ENCODE results near the gene FAM227B.
"Not testable (repeated sequence)": the region's sequence is repeated elsewhere in the genome, so short reads cannot be mapped to it uniquely, and the experiment has no call there.

Gene FAM227B

DNA sequence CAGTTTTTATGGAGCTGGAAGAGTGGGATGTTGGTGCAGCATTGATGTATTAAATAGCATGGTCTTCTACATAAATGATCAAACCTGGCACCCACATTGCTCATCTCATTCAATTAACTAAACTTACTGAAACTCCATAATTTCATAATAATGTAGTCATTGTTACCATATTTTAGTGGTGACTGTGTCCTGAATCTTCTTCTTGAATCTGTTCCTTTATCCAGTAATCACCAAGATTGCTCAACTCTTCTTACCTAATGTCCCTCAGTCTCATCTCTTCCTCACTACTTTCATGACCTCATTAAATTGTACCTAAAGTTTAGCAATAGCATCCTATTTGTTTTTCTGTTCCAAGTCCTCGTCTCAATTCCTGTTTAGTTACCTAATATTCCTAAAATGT is 127.8 kb downstream of the FAM227B start:
- peak; percentile 13 for DNase-seq (ENCODE audit: low spot score)

GRCh38 chr15:49492151-49492550 is 128.5 kb downstream of the FAM227B start:
- no peak for DNase-seq (ENCODE audit: low spot score)

DNA sequence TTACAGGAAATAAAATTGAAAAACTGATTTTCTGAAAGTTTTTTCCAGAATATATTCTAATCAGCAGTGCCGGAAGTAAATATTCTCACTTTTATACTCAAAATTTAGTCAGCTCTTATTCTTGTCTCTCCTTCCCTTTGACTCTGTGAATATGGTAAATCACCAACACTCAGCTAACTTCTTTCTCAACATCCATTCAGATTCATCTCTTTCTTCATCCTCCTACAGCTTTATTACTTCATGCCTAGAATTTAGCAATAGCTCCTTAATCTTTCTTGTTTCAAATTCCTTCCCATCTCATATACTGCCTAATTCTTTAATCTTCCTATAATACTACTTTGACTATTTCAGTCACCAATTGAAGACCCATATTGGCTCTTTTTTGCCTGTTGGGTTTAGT is 129.7 kb downstream of the FAM227B start:
- DNase-seq (ENCODE audit: low spot score), result no peak

GRCh38 chr15:49485401-49485800 is 135.2 kb downstream of the FAM227B start:
- not testable (repeated sequence) for DNase-seq (ENCODE audit: low spot score)

DNA sequence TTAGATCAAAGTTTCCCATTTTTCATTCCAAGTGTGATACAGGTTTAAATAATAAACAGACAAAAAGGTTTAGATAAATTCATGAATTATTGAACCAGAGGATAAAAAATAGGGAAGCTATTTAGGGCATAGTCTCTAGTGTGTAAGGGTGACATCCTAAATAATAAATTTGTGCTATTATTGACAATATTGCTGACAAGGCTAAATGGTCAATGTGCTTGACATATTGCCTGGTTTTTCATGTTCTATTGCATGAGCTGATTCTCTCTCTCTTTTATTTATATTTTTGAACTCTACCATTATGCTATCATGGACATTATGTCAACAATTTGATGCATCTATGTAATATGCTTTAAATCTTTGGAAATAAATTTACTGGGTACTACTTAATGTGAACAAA is 141.6 kb downstream of the FAM227B start:
- DNase-seq (ENCODE audit: low spot score), result not testable (repeated sequence)

DNA sequence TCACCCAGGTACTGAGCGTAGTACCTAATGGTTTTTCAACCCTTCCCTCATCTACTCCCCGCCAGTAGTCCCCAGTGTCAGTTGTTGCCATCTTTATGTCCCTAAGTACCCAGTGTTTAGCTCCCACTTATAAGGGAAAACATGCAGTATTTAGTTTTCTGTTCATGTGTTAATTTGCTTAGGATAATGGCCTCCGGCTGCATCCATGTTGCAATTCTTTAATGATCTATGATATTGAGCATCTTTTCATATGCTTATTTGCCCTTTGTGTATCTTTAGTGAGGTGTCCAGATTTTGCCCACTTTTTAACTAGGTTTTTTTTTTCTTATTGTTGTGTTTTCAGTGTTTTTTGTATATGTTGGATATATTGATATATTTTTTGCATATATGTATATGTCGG is 142.6 kb downstream of the FAM227B start:
- DNase-seq (ENCODE audit: low spot score), result not testable (repeated sequence)

DNA sequence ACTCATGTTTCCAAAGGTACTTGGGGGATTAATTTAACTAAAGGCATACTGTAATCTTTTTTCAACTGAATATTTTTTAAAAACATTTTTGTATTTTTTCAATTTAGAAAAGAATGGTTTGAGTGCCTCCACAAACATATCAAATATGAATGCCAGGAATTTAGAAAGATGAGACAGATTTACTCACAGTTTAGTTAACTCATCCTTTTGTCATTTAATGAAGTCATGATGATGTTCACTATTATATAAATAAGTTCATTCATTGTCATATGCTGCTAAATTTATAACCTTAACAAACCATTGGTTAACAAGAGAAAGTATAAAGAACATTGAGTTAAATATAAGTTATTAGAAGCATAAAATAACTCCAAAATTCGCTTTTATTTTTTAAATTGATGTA is 147.6 kb downstream of the FAM227B start:
- DNase-seq (ENCODE audit: low spot score), result no peak

GRCh38 chr15:49472338-49472737 is 148.3 kb downstream of the FAM227B start:
- DNase-seq (ENCODE audit: low spot score), result no peak

DNA sequence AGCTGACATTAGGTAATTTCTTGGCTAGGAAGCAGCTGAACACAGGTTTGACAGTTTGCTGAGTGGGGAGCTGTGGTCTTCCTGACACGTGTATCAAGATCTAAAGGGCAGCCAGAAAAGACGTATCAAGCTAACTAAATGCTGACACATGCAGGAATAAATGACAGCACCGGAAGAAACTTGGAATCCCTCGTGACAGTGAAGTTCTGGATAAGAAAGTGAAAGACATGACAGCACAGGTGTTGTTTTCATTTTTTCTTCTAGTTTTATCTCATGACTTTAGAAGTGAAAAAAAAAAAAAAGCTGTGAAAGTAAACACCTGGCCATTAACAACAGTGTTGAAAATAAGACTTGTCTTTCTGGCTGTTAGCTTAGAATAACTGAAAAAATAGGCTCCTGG is 148.9 kb downstream of the FAM227B start:
- DNase-seq (ENCODE audit: low spot score), result no peak

- DNase-seq (ENCODE audit: low spot score), result not testable (repeated sequence)
Measured at GRCh38 chr15:49471248-49471647, 149.4 kb downstream of the FAM227B start.

DNA sequence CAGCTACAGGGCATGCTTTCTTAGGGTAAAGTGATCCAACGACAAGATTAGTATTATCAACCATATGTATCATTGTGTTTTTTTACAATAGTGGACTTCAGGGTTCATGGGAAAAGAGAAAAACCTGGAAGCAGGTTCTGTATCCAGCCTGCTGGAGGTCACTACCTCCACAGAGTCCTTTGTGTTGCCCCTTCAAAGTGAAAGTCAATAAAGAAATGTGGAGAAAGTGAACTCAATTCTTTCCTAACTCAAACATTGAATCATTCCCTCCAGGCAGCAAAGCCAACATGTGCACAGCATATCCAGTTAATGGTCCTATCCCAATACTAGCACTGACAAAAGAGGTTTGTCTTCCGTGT is 152.2 kb downstream of the FAM227B start:
- peak; percentile 8 for DNase-seq (ENCODE audit: low spot score)

- DNase-seq (ENCODE audit: low spot score), result no peak
Measured at GRCh38 chr15:49467746-49468480, 152.7 kb downstream of the FAM227B start.

- DNase-seq (ENCODE audit: low spot score), result no peak
Measured at GRCh38 chr15:49466119-49466518, 154.5 kb downstream of the FAM227B start.

DNA sequence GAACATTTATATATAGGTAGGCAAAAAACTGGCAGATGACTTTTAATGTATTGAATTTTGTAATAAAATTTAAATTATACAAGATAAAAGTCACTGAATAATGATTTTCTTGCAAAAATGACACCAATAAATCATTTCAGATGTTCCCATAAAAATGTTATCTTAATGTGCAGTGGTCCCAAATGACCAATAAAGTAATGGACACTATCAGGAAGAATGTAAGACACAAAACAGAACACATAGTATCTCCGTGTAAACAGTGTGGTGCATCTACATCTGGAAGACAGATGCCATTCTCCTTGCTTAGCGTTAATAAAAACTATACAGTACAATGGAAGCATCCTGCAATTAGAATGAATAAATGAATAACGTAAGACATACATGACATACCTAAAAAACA is 156.1 kb downstream of the FAM227B start:
- no peak for DNase-seq (ENCODE audit: low spot score)

- DNase-seq (ENCODE audit: low spot score), result no peak
Measured at GRCh38 chr15:49462232-49462844, 158.3 kb downstream of the FAM227B start.

- DNase-seq (ENCODE audit: low spot score), result no peak
Measured at GRCh38 chr15:49460411-49460941, 160.1 kb downstream of the FAM227B start.

GRCh38 chr15:49458145-49458544 is 162.5 kb downstream of the FAM227B start:
- DNase-seq (ENCODE audit: low spot score), result peak; percentile 10

DNA sequence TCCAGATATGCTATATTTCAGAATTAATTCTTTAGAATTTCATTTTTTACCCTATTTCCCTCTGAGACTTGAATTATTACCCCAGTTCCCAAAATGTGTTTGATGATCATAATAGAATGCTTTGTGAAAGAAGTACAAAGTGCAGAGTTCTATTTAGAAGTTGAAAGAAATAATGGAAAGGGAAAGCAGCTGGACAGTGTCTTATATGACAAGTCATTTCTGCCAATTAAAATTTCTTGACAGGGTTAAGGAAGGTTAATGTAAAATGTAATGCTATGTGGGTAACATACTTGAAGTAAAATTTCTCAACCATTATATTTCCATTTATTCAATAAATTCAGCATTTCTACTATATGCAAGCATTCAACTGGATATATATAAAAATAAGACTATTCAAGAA is 164.5 kb downstream of the FAM227B start:
- no peak for DNase-seq (ENCODE audit: low spot score)

DNA sequence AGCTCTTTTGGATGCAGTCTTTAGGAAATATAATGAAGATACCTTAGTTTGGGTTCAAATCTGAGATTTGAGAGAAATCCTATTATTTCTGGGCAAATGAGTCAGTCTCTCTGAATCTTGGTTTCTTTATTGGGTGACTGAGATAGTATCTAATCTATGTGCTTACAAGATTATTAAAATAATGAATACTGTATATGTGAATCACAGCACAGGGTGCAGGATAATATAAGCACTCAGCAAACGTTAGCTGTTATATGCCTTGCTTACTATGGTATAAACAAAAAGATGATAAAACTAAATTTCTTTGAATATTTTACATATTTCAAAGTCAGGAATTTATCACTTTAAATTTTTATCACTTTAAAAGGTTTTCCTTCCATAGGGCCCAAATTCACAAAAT is 168.0 kb downstream of the FAM227B start:
- no peak for DNase-seq (ENCODE audit: low spot score)

DNA sequence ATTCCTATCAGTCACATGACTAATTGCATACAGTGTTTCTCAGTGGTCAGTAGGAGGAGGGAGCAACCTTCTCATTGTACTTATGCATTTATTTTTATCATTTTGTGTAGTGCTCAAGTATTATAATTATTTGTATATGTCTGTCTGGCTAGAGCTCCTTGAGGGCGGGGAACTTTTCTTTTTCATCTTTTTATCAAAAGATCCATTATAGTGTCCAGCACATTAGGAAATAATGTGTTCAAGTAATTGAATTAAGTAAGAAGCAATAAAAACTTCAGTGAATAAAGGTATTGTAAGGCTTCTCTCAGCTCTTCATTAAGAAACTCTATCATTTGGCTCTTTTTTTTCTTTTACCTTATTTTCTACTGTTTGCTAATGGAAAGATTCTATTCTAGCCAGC is 178.8 kb downstream of the FAM227B start:
- no peak for DNase-seq (ENCODE audit: low spot score)

GRCh38 chr15:49441356-49441755 is 179.3 kb downstream of the FAM227B start:
- no peak for DNase-seq (ENCODE audit: low spot score)

DNA sequence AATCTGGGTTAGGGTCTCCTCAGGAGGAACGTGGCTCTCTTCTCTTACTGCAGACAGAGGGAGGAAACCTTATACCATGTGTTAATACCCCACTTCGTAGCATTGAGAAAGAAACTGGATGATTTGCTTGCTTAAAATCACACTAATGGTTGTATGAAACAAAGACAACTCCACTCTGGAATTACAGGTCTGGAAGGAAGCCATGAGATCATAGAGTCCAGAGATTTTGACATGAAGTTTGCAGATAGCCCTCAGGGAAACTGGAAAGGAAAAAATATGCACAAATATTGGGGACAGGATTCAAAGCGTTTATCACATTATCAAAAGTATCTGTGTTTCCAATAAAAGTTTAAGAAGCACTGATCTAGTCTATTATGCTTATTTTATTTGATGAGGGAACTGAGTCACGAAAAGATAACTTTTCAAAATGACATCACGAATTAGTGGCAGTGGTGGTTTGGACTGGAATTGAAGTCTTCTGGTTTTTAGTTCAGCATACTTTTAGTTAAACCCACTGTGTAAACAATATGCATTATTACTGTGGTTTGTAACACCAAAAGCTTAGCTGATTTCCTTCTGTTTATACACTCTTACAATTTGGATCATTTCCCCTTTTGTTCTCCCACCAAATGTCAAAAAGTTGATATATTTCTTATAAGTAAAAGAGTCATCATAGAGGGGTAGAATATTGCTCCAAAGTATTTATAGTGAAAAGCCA is 180.8 kb downstream of the FAM227B start:
- DNase-seq (ENCODE audit: low spot score), result no peak
